ENCODE measurements around the gene UTS2B. TPM values are rescaled to one million over a fixed set of nuclear protein-coding genes. Genes with fewer than 3 reads are reported as not detected.

UTS2B gene
- total RNA-seq, 2 experiments from 2014 or later: not detected

Other genes starting within 250 kb of the UTS2B start
- gene OSTN, start 131.3 kb downstream of the UTS2B start, total RNA-seq: not detected
- 1 to 10 TPM; 7.6 to 9.3 TPM for gene CCDC50, start 1.1 kb downstream of the UTS2B start, total RNA-seq
- gene PYDC2, start 130.6 kb upstream of the UTS2B start, total RNA-seq: not detected